PC-3 (cell line): ENCODE data around the gene LIX1L. TPM values are rescaled to one million over a fixed set of nuclear protein-coding genes. Genes with fewer than 3 reads are reported as not detected.
A peak's percentile ranks its signal among the peaks of the same experiment; 100 is the strongest.

Experiments
- ATAC-seq: fragments of 200-7000 bp; cut with Tn5 transposase; 2 replicates; pipeline ENCODE4 v1.9.1; 2020; ENCODE audit warnings: mild to moderate bottlenecking, moderate library complexity
- BruUV-seq: library from RNA; stranded (reverse); fragments of 400-500 nt; replicated peaks from 2 replicates; lab custom pipeline; 2021; lab: Mats Ljungman, UMichigan
- CTCF ChIA-PET: fragments of 300-600 bp; sonication (Branson Sonifier 250); formaldehyde crosslinking; loops from one replicate; lab custom pipeline; 2022; ENCODE audit warnings: antibody characterized with exemption; lab: Charles Lee
- POLR2A ChIA-PET: fragments of 300-600 bp; sonication (Branson Sonifier 250); formaldehyde crosslinking; loops from one replicate; lab custom pipeline; 2022; ENCODE audit warnings: antibody characterized with exemption; ENCODE audit not compliant: unreplicated experiment; lab: Charles Lee
- DNase-seq: peaks from one replicate; pipeline ENCODE4 v3.0.0-alpha.2; 2015
- H2AFZ ChIP-seq: fragments of 300-600 bp; sonication (generic); 2 replicates; pipeline ENCODE4 v1.6.0; 2016; ENCODE audit warnings: antibody characterized with exemption, low read length
- H3F3A ChIP-seq: fragments of 300-600 bp; sonication (generic); one replicate; pipeline ENCODE4 v1.6.0; 2017; ENCODE audit warnings: antibody characterized with exemption, low read length, control low read depth, mild to moderate bottlenecking; ENCODE audit not compliant: unreplicated experiment
- H3K27ac ChIP-seq: fragments of 300-600 bp; sonication (generic); 2 replicates; pipeline ENCODE4 v1.5.1; 2016; ENCODE audit warnings: mild to moderate bottlenecking, low read length
- H3K27me3 ChIP-seq: fragments of 300-600 bp; sonication (generic); 2 replicates; pipeline ENCODE4 v1.6.1; 2016; ENCODE audit warnings: low read length, mixed read lengths
- H3K36me3 ChIP-seq: fragments of 300-600 bp; sonication (generic); 2 replicates; pipeline ENCODE4 v1.6.1; 2016; ENCODE audit warnings: low read depth, mixed run types, low read length, mixed read lengths
- H3K4me1 ChIP-seq: fragments of 300-600 bp; sonication (generic); 2 replicates; pipeline ENCODE4 v1.5.1; 2016; ENCODE audit warnings: low read length; ENCODE audit not compliant: insufficient read depth
- H3K4me2 ChIP-seq: fragments of 300-600 bp; sonication (generic); 2 replicates; pipeline ENCODE4 v1.6.0; 2016; ENCODE audit warnings: low read length
- H3K4me3 ChIP-seq: fragments of 300-600 bp; sonication (generic); 2 replicates; pipeline ENCODE4 v1.5.1; 2016; ENCODE audit warnings: mild to moderate bottlenecking, low read length, mixed read lengths
- H3K79me2 ChIP-seq: fragments of 300-600 bp; sonication (generic); 2 replicates; pipeline ENCODE4 v1.6.1; 2017; ENCODE audit warnings: low read length, mixed read lengths
- H3K9ac ChIP-seq: fragments of 300-600 bp; sonication (generic); 2 replicates; pipeline ENCODE4 v1.6.0; 2016; ENCODE audit warnings: mild to moderate bottlenecking, low read length
- H3K9me2 ChIP-seq: fragments of 300-600 bp; sonication (generic); replicated peaks from 2 replicates; pipeline ENCODE4 v1.6.1; 2016; ENCODE audit warnings: mixed run types, low read length, mixed read lengths
- H3K9me3 ChIP-seq: fragments of 300-600 bp; sonication (generic); 2 replicates; pipeline ENCODE4 v1.6.1; 2016; ENCODE audit warnings: low read length, mixed read lengths
- H4K20me1 ChIP-seq: fragments of 300-600 bp; sonication (generic); 2 replicates; pipeline ENCODE4 v1.6.1; 2016; ENCODE audit warnings: low read length, mixed read lengths
- CTCF ChIP-seq: fragments of 300-600 bp; sonication (generic); conservative IDR thresholded peaks from 2 replicates; pipeline ENCODE4 v1.5.1; 2017; ENCODE audit warnings: antibody characterized with exemption, low read depth, mild to moderate bottlenecking, low read length
- EZH2 ChIP-seq: fragments of 300-600 bp; sonication (generic); IDR thresholded peaks from one replicate; pipeline ENCODE4 v1.6.1; 2017; ENCODE audit warnings: antibody characterized with exemption, mild to moderate bottlenecking, low read length; ENCODE audit not compliant: unreplicated experiment
- EZH2phosphoT487 ChIP-seq: fragments of 300-600 bp; sonication (generic); IDR thresholded peaks from 2 replicates; pipeline ENCODE4 v1.6.1; 2018; ENCODE audit warnings: mild to moderate bottlenecking, antibody characterized with exemption, low read length, borderline replicate concordance
- intact Hi-C: fragments of 100-400 bp; cut with micrococcal nuclease; formaldehyde crosslinking; loops from 2 replicates; pipeline ENCODE4 v1.9.0; 2023
- total RNA-seq: library from RNA; depleted of rRNA; stranded (reverse); fragments of >200 nt; gene quantifications from 2 replicates; pipeline ENCODE4 v1.2.3, GENCODE V29; 2014

LIX1L gene
- total RNA-seq, 1 experiment from 2014 or later: 12.5 TPM

GRCh38 chr1:145956781-145957442, 905 bp downstream of the LIX1L start:
- Histone ChIP-seq H3K9ac (peak overlapping the region; percentile 50), H3F3A (no peaks in the 10 kb centered on the region), H3K4me1 (peaks cover 38% of the 10 kb centered on the region), H3K79me2 (peaks cover 24% of the 10 kb centered on the region), H3K4me3 (peak overlapping the region; percentile 76), H3K4me2 (peak overlapping the region; percentile 84), H4K20me1 (no peaks in the 10 kb centered on the region), H3K27ac (0 out of 2 replicates have a peak overlapping the region, but pooled peaks have one; percentile 1), H2AFZ (peak overlapping the region; percentile 83), H3K27me3 (no peaks in the 10 kb centered on the region), H3K9me2 (no peaks in the 10 kb centered on the region), H3K36me3 (no peaks in the 10 kb centered on the region), H3K9me3 (no peaks in the 10 kb centered on the region)
- DNase-seq (no peak), ATAC-seq (no peak; the same call in 1 of the 2 replicates)
- intact Hi-C loops: loop anchor here (1.0 to 5.0 kb wide), 3 partner anchors 30 to 98 kb away; partner anchors contain the start of genes PEX11B, PIAS3 and RBM8A
- ChIA-PET POLR2A (interaction anchor here (0.6 to 1.6 kb wide), 2 partner anchors 30 to 38 kb away, joined by 4 to 12 read pairs; partner anchors contain the start of genes PEX11B and RBM8A), CTCF (interaction anchor here (1.8 kb wide), 1 partner anchor 65 kb away, joined by 5 read pairs; no protein-coding TSS in a partner anchor)
- TF ChIP-seq EZH2phosphoT487 (no peak), EZH2 (no peak), CTCF (no peak)
- TSS peak; percentile 42 for BruUV-seq

- ATAC-seq (no peak), DNase-seq (no peak)
- H3K36me3 ChIP-seq: no peaks in the 10 kb centered on the region
- H3K4me2 ChIP-seq: peak overlapping the region; percentile 84
- TF ChIP-seq EZH2 (no peak), EZH2phosphoT487 (no peak), CTCF (no peak)
- H3K27ac ChIP-seq: no peak overlapping the region
- H3K9me3 ChIP-seq: no peaks in the 10 kb centered on the region
- H3K27me3 ChIP-seq: no peaks in the 10 kb centered on the region
- intact Hi-C loops: loop anchor here (2.0 to 5.0 kb wide), 2 partner anchors 39 to 98 kb away; partner anchors contain the start of genes PEX11B and PIAS3
- no peaks in the 10 kb centered on the region for H3K9me2 ChIP-seq
- no peaks in the 10 kb centered on the region for H4K20me1 ChIP-seq
- ChIA-PET POLR2A (no interaction called here), CTCF (no interaction called here)
- H3K4me3 ChIP-seq: peak overlapping the region; percentile 76
- H3K4me1 ChIP-seq: peaks cover 33% of the 10 kb centered on the region
- no TSS peak for BruUV-seq
- H3K9ac ChIP-seq: peak overlapping the region; percentile 50
- H3K79me2 ChIP-seq: peaks cover 24% of the 10 kb centered on the region
- H3F3A ChIP-seq: no peaks in the 10 kb centered on the region
- peak overlapping the region; percentile 83; the same call in 1 of the 2 replicates for H2AFZ ChIP-seq
Observed at GRCh38 chr1:145956361-145956760, 1.5 kb downstream of the LIX1L start.
